NCI-H146 treated with DMSO at 0.1 percent for 48 hours (cell line): Measurements from ENCODE around the gene FBN3.
"Not testable (repeated sequence)": the region's sequence is repeated elsewhere in the genome, so short reads cannot be mapped to it uniquely, and the experiment has no call there.

ENCODE experiments used
- DNase-seq: peaks from one replicate; lab custom pipeline; 2025; ENCODE audit not compliant: unreplicated experiment; lab: John Stamatoyannopoulos, UW

The FBN3 gene

GRCh38 chr19:8025316-8025715 lies 124.1 kb downstream of the FBN3 start:
- no peak for DNase-seq

DNA sequence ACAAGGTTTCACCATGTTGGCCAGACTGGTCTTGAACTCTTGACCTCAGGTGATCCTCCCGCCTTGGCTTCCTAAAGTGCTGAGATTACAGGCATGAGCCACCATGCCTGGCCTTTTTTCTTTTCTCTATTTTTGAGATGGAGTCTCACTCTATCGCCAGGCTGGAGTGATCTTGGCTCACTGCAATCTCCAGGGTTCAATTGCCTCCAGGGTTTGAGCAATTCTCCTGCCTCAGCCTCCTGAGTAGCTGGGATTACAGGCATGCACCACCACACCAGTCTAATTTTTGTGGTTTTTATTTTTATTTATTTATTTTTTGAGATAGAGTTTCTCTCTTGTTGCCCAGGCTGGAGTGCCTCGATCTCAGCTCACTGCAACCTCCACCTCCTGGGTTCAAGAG lies 125.1 kb downstream of the FBN3 start:
- DNase-seq, result not testable (repeated sequence)

- DNase-seq, result no peak
These were observed 126.0 kb downstream of the FBN3 start for GRCh38 chr19:8023371-8023770.

DNA sequence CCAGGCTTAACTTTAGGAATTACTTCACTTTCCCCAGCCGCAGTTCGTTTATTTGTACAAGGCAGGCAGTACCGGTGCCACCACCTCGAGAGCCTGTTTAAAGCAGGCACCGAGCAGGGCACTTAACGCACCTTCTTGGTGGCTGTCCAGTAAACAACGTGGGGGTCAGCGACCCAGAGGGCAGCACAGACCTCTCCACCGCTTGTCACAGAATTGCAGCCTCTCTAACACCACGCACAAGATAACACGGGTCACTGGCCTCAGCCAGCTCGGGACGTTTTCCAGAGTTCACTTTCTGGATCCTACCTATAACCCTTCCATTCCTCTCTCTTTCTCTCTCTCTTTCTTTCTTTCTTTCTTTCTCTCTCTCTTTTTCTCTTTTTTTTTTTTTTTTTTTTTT lies 127.1 kb downstream of the FBN3 start:
- DNase-seq, result no peak

DNA sequence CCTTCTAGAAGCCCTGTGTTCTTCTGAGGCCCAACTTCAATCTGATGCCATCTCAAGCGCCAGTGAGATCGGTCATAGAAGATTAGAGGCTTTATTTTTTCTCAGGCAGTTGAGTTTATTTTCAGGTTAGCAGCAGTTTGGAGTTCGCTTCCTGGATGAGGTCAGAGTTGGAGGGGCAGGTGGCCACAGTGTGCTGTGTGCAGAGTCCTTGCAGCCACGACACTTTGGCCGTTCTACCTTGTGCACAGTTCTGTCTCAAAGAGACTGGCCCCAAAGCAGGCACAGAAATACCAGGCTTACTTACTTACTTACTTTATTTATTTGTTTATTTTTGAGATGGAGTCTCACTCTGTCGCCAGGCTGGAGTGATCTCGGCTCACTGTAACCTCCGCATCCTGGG lies 128.0 kb downstream of the FBN3 start:
- DNase-seq, result no peak

DNA sequence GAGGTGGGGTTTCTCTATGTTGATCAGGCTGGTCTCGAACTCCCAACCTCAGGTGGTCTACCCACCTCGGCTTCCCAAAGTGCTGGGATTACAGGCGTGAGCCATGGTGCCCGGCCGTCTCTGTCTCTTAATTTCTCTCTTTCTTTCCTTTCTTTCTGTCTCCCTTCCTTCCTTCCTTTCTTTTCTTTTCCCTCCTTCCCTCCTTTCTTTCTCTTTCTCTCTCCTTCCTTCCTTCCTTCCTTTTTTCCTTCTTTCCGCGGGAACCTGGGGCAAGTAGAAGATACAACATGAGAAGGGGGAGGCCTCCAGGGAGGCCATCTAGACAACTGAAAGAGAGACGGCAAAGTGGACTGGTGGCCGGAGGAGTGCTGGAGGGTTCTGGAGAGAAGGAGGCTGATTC lies 128.7 kb downstream of the FBN3 start:
- DNase-seq, result no peak

- DNase-seq, result no peak
These were observed 131.6 kb downstream of the FBN3 start for GRCh38 chr19:8017808-8018207.
